Bronchial epithelial cell (primary cell): Measurements from ENCODE around the gene NFU1. TPM values are rescaled to one million over a fixed set of nuclear protein-coding genes. Genes with fewer than 3 reads are reported as not detected.

Source experiments
- DNase-seq: peaks from one replicate; pipeline ENCODE4 v3.0.0-alpha.2; 2010; ENCODE audit warnings: low read depth
- FAIRE-seq: peaks from 2 replicates; lab custom pipeline; 2011; peaks lifted over from hg19 to GRCh38; lab: Jason Lieb, UNC
- H3K27me3 ChIP-seq: 2 replicates; pipeline ENCODE4 v1.5.1; 2011; ENCODE audit warnings: low read length; ENCODE audit not compliant: control insufficient read depth, insufficient read depth
- H3K36me3 ChIP-seq: 2 replicates; pipeline ENCODE4 v1.5.1; 2011; ENCODE audit warnings: low read length; ENCODE audit not compliant: control insufficient read depth, insufficient read depth
- H3K4me3 ChIP-seq: 2 replicates; pipeline ENCODE4 v1.5.1; 2011; ENCODE audit warnings: mild to moderate bottlenecking, low read depth, low read length, control low read depth
- total RNA-seq: library from RNA; depleted of rRNA; stranded (reverse); fragments of >200 nt; gene quantifications from 2 replicates; pipeline ENCODE4 v1.2.1, GENCODE V29; 2014
- TF ChIP-seq, protein P1 (sequence below): IDR thresholded peaks from 2 replicates; pipeline ENCODE4 v1.5.1; 2011; ENCODE audit warnings: mild to moderate bottlenecking, moderate library complexity, low read length, control low read depth, inconsistent platforms; ENCODE audit not compliant: insufficient read depth, severe bottlenecking

Gene NFU1
- total RNA-seq, 1 donor from 2014 or later = 23.7 TPM

DNA sequence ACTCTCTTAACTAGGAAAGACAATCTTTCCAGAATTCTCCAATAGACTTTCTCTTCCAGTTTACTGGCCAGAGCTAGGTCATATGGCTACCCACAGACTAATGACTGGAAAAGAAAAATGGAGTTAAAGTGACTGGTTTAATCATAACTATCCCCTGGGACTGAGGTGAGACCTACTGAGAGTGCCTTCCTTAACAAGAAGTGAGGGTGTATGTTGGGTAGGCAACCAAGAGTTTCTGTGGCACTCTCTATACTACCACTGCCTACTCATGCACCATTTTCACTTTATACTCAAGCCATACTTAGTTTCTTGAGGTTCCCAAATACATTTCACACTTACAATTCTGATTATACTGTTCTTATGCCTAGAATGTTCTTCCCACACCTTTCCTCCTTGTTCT is 43.3 kb downstream of the NFU1 start:
- TF ChIP-seq, protein P1, sequence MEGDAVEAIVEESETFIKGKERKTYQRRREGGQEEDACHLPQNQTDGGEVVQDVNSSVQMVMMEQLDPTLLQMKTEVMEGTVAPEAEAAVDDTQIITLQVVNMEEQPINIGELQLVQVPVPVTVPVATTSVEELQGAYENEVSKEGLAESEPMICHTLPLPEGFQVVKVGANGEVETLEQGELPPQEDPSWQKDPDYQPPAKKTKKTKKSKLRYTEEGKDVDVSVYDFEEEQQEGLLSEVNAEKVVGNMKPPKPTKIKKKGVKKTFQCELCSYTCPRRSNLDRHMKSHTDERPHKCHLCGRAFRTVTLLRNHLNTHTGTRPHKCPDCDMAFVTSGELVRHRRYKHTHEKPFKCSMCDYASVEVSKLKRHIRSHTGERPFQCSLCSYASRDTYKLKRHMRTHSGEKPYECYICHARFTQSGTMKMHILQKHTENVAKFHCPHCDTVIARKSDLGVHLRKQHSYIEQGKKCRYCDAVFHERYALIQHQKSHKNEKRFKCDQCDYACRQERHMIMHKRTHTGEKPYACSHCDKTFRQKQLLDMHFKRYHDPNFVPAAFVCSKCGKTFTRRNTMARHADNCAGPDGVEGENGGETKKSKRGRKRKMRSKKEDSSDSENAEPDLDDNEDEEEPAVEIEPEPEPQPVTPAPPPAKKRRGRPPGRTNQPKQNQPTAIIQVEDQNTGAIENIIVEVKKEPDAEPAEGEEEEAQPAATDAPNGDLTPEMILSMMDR = no peak
- no peak for FAIRE-seq
- Histone ChIP-seq H3K27me3 (no peaks in the 10 kb centered on the region), H3K4me3 (no peak overlapping the region), H3K36me3 (no peaks in the 10 kb centered on the region)
- no peak for DNase-seq

DNA sequence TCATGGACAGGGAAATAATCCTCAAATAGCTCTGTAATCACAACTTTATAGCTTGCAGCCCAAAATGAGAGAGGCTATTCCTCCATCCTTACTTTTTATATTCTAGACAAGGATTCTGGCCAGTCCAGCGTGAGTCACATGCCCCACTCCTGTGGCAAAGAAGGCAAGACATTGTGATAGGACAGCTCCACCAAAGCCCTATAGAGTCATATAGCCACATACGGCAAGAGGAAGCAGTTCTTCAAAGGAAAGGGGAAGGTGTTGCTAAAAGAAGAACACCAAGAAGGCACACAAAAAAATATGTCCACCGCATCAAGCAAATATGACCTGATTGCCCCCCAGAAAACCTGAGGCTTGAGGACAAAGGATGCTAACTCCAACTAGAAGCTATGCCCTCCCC is 46.8 kb downstream of the NFU1 start:
- Histone ChIP-seq H3K27me3 (no peaks in the 10 kb centered on the region), H3K4me3 (no peak overlapping the region), H3K36me3 (no peaks in the 10 kb centered on the region)
- DNase-seq (no peak), FAIRE-seq (no peak)
- TF ChIP-seq, protein P1 = no peak

GRCh38 chr2:69390001-69390400 is 47.2 kb downstream of the NFU1 start:
- TF ChIP-seq, protein P1 = no peak
- no peaks in the 10 kb centered on the region for H3K27me3 ChIP-seq
- H3K36me3 ChIP-seq = no peaks in the 10 kb centered on the region
- no peak overlapping the region for H3K4me3 ChIP-seq
- no peak for FAIRE-seq
- DNase-seq = no peak

DNA sequence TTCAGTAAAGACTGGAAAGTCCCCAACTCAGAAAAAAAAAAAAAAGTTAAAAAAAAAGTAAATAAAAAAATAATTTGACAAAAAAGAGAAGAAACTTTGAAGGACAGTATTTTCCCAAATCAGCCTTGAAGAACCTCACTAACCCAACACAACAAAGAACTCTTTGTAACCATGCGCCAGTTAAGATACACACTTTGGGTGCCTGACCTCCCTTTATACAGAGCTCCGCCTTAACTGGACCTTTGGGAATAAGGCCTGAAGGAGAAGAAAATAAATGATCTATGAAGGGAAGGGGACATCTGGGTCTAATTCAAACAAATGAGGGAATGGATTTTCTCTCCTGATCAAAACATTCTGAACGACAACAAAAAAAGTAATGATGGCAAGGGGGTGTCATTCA is 48.0 kb downstream of the NFU1 start:
- H3K4me3 ChIP-seq = no peak overlapping the region
- H3K27me3 ChIP-seq = no peaks in the 10 kb centered on the region
- no peaks in the 10 kb centered on the region for H3K36me3 ChIP-seq
- FAIRE-seq = no peak
- TF ChIP-seq, protein P1 = no peak
- DNase-seq = no peak

GRCh38 chr2:69387770-69388481 is 49.3 kb downstream of the NFU1 start:
- no peak for FAIRE-seq
- TF ChIP-seq, protein P1 = no peak

More at GRCh38 chr2:69387770-69388481, 49.3 kb downstream of the NFU1 start:
- Histone ChIP-seq H3K4me3 (peak overlapping the region; percentile 87), H3K36me3 (no peaks in the 10 kb centered on the region), H3K27me3 (no peaks in the 10 kb centered on the region)
- no peak for DNase-seq
